ENCODE measurements around the gene PSMD2.

DNA sequence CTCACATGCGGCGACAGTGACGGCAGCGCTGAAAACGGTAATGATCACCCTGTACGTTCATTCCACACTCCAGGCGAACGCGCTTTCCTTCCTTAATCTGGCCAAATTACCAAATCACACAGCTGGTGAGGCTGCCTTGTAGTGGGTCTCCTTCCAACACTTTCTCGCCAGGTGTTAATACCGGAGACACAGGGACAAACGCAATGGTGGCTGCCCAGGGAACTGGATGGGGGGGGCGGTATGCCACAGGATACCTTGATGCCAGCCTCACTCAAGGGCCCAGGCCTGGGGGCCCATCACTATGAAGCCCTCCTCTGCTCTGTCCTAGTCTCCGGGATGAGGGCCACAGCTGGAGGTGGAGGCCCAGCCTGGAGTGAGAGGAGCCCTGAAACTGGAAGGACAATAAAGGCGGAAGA lies 36.3 kb upstream of the PSMD2 start:
- TF ChIP-seq, protein P1, sequence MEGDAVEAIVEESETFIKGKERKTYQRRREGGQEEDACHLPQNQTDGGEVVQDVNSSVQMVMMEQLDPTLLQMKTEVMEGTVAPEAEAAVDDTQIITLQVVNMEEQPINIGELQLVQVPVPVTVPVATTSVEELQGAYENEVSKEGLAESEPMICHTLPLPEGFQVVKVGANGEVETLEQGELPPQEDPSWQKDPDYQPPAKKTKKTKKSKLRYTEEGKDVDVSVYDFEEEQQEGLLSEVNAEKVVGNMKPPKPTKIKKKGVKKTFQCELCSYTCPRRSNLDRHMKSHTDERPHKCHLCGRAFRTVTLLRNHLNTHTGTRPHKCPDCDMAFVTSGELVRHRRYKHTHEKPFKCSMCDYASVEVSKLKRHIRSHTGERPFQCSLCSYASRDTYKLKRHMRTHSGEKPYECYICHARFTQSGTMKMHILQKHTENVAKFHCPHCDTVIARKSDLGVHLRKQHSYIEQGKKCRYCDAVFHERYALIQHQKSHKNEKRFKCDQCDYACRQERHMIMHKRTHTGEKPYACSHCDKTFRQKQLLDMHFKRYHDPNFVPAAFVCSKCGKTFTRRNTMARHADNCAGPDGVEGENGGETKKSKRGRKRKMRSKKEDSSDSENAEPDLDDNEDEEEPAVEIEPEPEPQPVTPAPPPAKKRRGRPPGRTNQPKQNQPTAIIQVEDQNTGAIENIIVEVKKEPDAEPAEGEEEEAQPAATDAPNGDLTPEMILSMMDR (IDR thresholded peaks at IDR 0.05) = no peak
- TF ChIP-seq POLR2A (IDR thresholded peaks at IDR 0.05) = no peak
- TF ChIP-seq EP300 (IDR thresholded peaks at IDR 0.05) = no peak
- no peak for TF ChIP-seq POLR2AphosphoS5 (IDR thresholded peaks at IDR 0.05)

Measured in sigmoid colon (tissue), 4 donors.